HG03135 (cell line): ENCODE data around the gene TIAM2.
A peak's percentile ranks its signal among the peaks of the same experiment; 100 is the strongest.

Experiments used
- ATAC-seq: cut with Tn5 transposase; IDR thresholded peaks from one replicate; pipeline ENCODE4 v1.9.1; 2021; ENCODE audit warnings: mild to moderate bottlenecking, moderate library complexity; ENCODE audit not compliant: unreplicated experiment

The TIAM2 gene

GRCh38 chr6:155023717-155024116 lies 28.6 kb downstream of the TIAM2 start:
- no peak for ATAC-seq

- no peak for ATAC-seq
Observed at GRCh38 chr6:155024391-155025027, 29.4 kb downstream of the TIAM2 start.

GRCh38 chr6:155026022-155026705 lies 31.0 kb downstream of the TIAM2 start:
- ATAC-seq, result no peak

- ATAC-seq, result no peak
Observed at GRCh38 chr6:155026706-155027045, 31.6 kb downstream of the TIAM2 start.

GRCh38 chr6:155030148-155030720 lies 35.1 kb downstream of the TIAM2 start:
- no peak for ATAC-seq

- ATAC-seq, result no peak
Observed at GRCh38 chr6:155031091-155031490, 36.0 kb downstream of the TIAM2 start.

GRCh38 chr6:155033021-155033791 lies 38.1 kb downstream of the TIAM2 start:
- ATAC-seq, result no peak

GRCh38 chr6:155036907-155037306 lies 41.8 kb downstream of the TIAM2 start:
- ATAC-seq, result no peak

- no peak for ATAC-seq
Observed at GRCh38 chr6:155038104-155038503, 43.0 kb downstream of the TIAM2 start.

GRCh38 chr6:155038527-155038926 lies 43.4 kb downstream of the TIAM2 start:
- no peak for ATAC-seq

- ATAC-seq, result no peak
Observed at GRCh38 chr6:155039618-155040017, 44.5 kb downstream of the TIAM2 start.

- no peak for ATAC-seq
Observed at GRCh38 chr6:155040154-155040553, 45.0 kb downstream of the TIAM2 start.

- ATAC-seq, result no peak
Observed at GRCh38 chr6:155040901-155041650, 46.0 kb downstream of the TIAM2 start.

GRCh38 chr6:155041741-155042279 lies 46.7 kb downstream of the TIAM2 start:
- no peak for ATAC-seq

GRCh38 chr6:155042983-155043382 lies 47.9 kb downstream of the TIAM2 start:
- ATAC-seq, result no peak

GRCh38 chr6:155045561-155046404 lies 50.7 kb downstream of the TIAM2 start:
- no peak for ATAC-seq

GRCh38 chr6:155047523-155047922 lies 52.4 kb downstream of the TIAM2 start:
- no peak for ATAC-seq

- ATAC-seq, result peak; percentile 84
Observed at GRCh38 chr6:155050311-155050710, 55.2 kb downstream of the TIAM2 start.

- ATAC-seq, result no peak
Observed at GRCh38 chr6:155054491-155055250, 59.6 kb downstream of the TIAM2 start.
